Mononuclear cell (primary cell): ENCODE data around the gene POLD1. TPM values are rescaled to one million over a fixed set of nuclear protein-coding genes. Genes with fewer than 3 reads are reported as not detected.

Source experiments
- H3K27me3 ChIP-seq: 2 replicates; pipeline ENCODE4 v1.6.0; 2011; ENCODE audit warnings: low read length, control low read depth; ENCODE audit not compliant: insufficient read depth
- H3K4me1 ChIP-seq: 2 replicates; pipeline ENCODE4 v1.5.1; 2011; ENCODE audit warnings: mild to moderate bottlenecking, low read length, control low read depth; ENCODE audit not compliant: insufficient read depth
- H3K4me3 ChIP-seq: 2 replicates; pipeline ENCODE4 v1.5.1; 2011; ENCODE audit warnings: mild to moderate bottlenecking, low read length, moderate library complexity
- H3K9me3 ChIP-seq: 2 replicates; pipeline ENCODE4 v1.5.1; 2011; ENCODE audit warnings: low read depth, mild to moderate bottlenecking, control low read depth, low read length
- total RNA-seq: library from RNA; depleted of rRNA; stranded (reverse); fragments of >200 nt; gene quantifications from one replicate; pipeline ENCODE4 v1.2.3, GENCODE V29; 2012

The POLD1 gene
- total RNA-seq, 1 donor: 7.7 TPM

GRCh38 chr19:50417111-50418081, 33.2 kb downstream of the POLD1 start:
- H3K4me3 ChIP-seq: no peak overlapping the region
- no peaks in the 10 kb centered on the region for H3K9me3 ChIP-seq
- H3K27me3 ChIP-seq: peaks cover 3% of the 10 kb centered on the region
- H3K4me1 ChIP-seq: peaks cover 29% of the 10 kb centered on the region

GRCh38 chr19:50418176-50419021, 34.3 kb downstream of the POLD1 start, which contains the start of gene SPIB:
TSS of gene SPIB (plus strand) at chr19:50418938. CDS start at chr19:50418963, 25 bp downstream.
- Histone ChIP-seq H3K9me3 (no peaks in the 10 kb centered on the region), H3K4me3 (peak within 1 kb of the TSS; percentile 42), H3K4me1 (peaks cover 29% of the 10 kb centered on the region), H3K27me3 (peaks cover 3% of the 10 kb centered on the region)

GRCh38 chr19:50419022-50419579, 35.0 kb downstream of the POLD1 start:
- peak overlapping the region; percentile 42 for H3K4me3 ChIP-seq
- no peaks in the 10 kb centered on the region for H3K9me3 ChIP-seq
- peaks cover 29% of the 10 kb centered on the region for H3K4me1 ChIP-seq
- H3K27me3 ChIP-seq: peaks cover 3% of the 10 kb centered on the region

- H3K27me3 ChIP-seq: peaks cover 3% of the 10 kb centered on the region
- H3K4me3 ChIP-seq: peak overlapping the region; percentile 42
- peaks cover 27% of the 10 kb centered on the region for H3K4me1 ChIP-seq
- no peaks in the 10 kb centered on the region for H3K9me3 ChIP-seq
Measured at GRCh38 chr19:50419580-50420035, 35.5 kb downstream of the POLD1 start.

GRCh38 chr19:50420127-50420526, 36.0 kb downstream of the POLD1 start:
- H3K4me3 ChIP-seq: peak overlapping the region; percentile 42
- no peaks in the 10 kb centered on the region for H3K9me3 ChIP-seq
- H3K4me1 ChIP-seq: peaks cover 22% of the 10 kb centered on the region
- H3K27me3 ChIP-seq: peaks cover 3% of the 10 kb centered on the region

- peaks cover 3% of the 10 kb centered on the region for H3K27me3 ChIP-seq
- peaks cover 17% of the 10 kb centered on the region for H3K4me1 ChIP-seq
- no peak overlapping the region for H3K4me3 ChIP-seq
- H3K9me3 ChIP-seq: no peaks in the 10 kb centered on the region
Measured at GRCh38 chr19:50420808-50421207, 36.7 kb downstream of the POLD1 start.

- Histone ChIP-seq H3K9me3 (no peaks in the 10 kb centered on the region), H3K27me3 (peaks cover 3% of the 10 kb centered on the region), H3K4me3 (no peak overlapping the region), H3K4me1 (peaks cover 7% of the 10 kb centered on the region)
Measured at GRCh38 chr19:50422397-50423278, 38.5 kb downstream of the POLD1 start.

GRCh38 chr19:50423279-50424113, 39.3 kb downstream of the POLD1 start:
- Histone ChIP-seq H3K27me3 (peaks cover 3% of the 10 kb centered on the region), H3K9me3 (no peaks in the 10 kb centered on the region), H3K4me3 (no peak overlapping the region), H3K4me1 (peaks cover 14% of the 10 kb centered on the region)

GRCh38 chr19:50425581-50425980, 41.4 kb downstream of the POLD1 start:
- Histone ChIP-seq H3K9me3 (no peaks in the 10 kb centered on the region), H3K4me3 (no peak overlapping the region), H3K27me3 (no peaks in the 10 kb centered on the region), H3K4me1 (peaks cover 17% of the 10 kb centered on the region)

- Histone ChIP-seq H3K4me3 (no peak overlapping the region), H3K27me3 (no peaks in the 10 kb centered on the region), H3K9me3 (no peaks in the 10 kb centered on the region), H3K4me1 (peaks cover 26% of the 10 kb centered on the region)
Measured at GRCh38 chr19:50427318-50427925, 43.3 kb downstream of the POLD1 start.

- Histone ChIP-seq H3K9me3 (no peaks in the 10 kb centered on the region), H3K27me3 (peaks cover 2% of the 10 kb centered on the region), H3K4me3 (peak overlapping the region; percentile 6), H3K4me1 (peaks cover 31% of the 10 kb centered on the region)
Measured at GRCh38 chr19:50427997-50428425, 43.9 kb downstream of the POLD1 start.

GRCh38 chr19:50428772-50429463, 44.8 kb downstream of the POLD1 start:
- peaks cover 31% of the 10 kb centered on the region for H3K4me1 ChIP-seq
- peaks cover 2% of the 10 kb centered on the region for H3K27me3 ChIP-seq
- no peak overlapping the region for H3K4me3 ChIP-seq
- no peaks in the 10 kb centered on the region for H3K9me3 ChIP-seq
